Measurements from ENCODE around the gene NCBP1. TPM values are rescaled to one million over a fixed set of nuclear protein-coding genes. Genes with fewer than 3 reads are reported as not detected.
"Not testable (repeated sequence)": the region's sequence is repeated elsewhere in the genome, so short reads cannot be mapped to it uniquely, and the experiment has no call there.

The NCBP1 gene
- total RNA-seq, 1 experiment from 2014 or later: 263 TPM

GRCh38 chr9:97617939-97618416, 15.6 kb upstream of the NCBP1 start:
- no peaks in the 10 kb centered on the region for H3K9me3 ChIP-seq
- H3K4me3 ChIP-seq: no peak overlapping the region
- H3K27me3 ChIP-seq: no peaks in the 10 kb centered on the region
- peaks cover 14% of the 10 kb centered on the region for H3K36me3 ChIP-seq
- DNase-seq: no peak

- H3K9me3 ChIP-seq, H3K4me3 ChIP-seq, DNase-seq, H3K27me3 ChIP-seq: not testable (repeated sequence)
- peaks cover 15% of the 10 kb centered on the region for H3K36me3 ChIP-seq
Measured at GRCh38 chr9:97620063-97620462, 13.6 kb upstream of the NCBP1 start.

- peaks cover 30% of the 10 kb centered on the region for H3K36me3 ChIP-seq
- H3K9me3 ChIP-seq, DNase-seq, H3K27me3 ChIP-seq, H3K4me3 ChIP-seq: not testable (repeated sequence)
Measured at GRCh38 chr9:97622483-97622882, 11.1 kb upstream of the NCBP1 start.

- H3K9me3 ChIP-seq: no peaks in the 10 kb centered on the region
- H3K27me3 ChIP-seq: no peaks in the 10 kb centered on the region
- DNase-seq: no peak
- no peak overlapping the region for H3K4me3 ChIP-seq
- H3K36me3 ChIP-seq: peaks cover 30% of the 10 kb centered on the region
Measured at GRCh38 chr9:97623946-97624345, 9.7 kb upstream of the NCBP1 start.

- Histone ChIP-seq H3K36me3 (peaks cover 30% of the 10 kb centered on the region), H3K9me3 (no peaks in the 10 kb centered on the region), H3K27me3 (no peaks in the 10 kb centered on the region), H3K4me3 (no peak overlapping the region)
- no peak for DNase-seq
Measured at GRCh38 chr9:97625620-97626019, 8.0 kb upstream of the NCBP1 start.

- no peak for DNase-seq
- Histone ChIP-seq H3K9me3 (no peaks in the 10 kb centered on the region), H3K36me3 (peaks cover 32% of the 10 kb centered on the region), H3K27me3 (no peaks in the 10 kb centered on the region), H3K4me3 (no peak overlapping the region)
Measured at GRCh38 chr9:97627624-97628023, 6.0 kb upstream of the NCBP1 start.

- Histone ChIP-seq H3K36me3 (peaks cover 27% of the 10 kb centered on the region), H3K27me3 (no peaks in the 10 kb centered on the region), H3K9me3 (no peaks in the 10 kb centered on the region), H3K4me3 (no peak overlapping the region)
- DNase-seq: no peak
Measured at GRCh38 chr9:97628668-97629067, 5.0 kb upstream of the NCBP1 start.

- no peak for DNase-seq
- Histone ChIP-seq H3K27me3 (no peaks in the 10 kb centered on the region), H3K4me3 (no peak overlapping the region), H3K36me3 (peaks cover 22% of the 10 kb centered on the region), H3K9me3 (no peaks in the 10 kb centered on the region)
Measured at GRCh38 chr9:97629156-97629555, 4.5 kb upstream of the NCBP1 start.

- Histone ChIP-seq H3K9me3 (no peaks in the 10 kb centered on the region), H3K36me3 (peaks cover 14% of the 10 kb centered on the region), H3K4me3 (no peak overlapping the region), H3K27me3 (no peaks in the 10 kb centered on the region)
- no peak for DNase-seq
Measured at GRCh38 chr9:97630591-97630990, 3.0 kb upstream of the NCBP1 start.

- Histone ChIP-seq H3K27me3 (no peaks in the 10 kb centered on the region), H3K9me3 (no peaks in the 10 kb centered on the region), H3K4me3 (peak overlapping the region; percentile 94), H3K36me3 (peaks cover 5% of the 10 kb centered on the region)
- peak; percentile 37 for DNase-seq
Measured at GRCh38 chr9:97632248-97632984, 1.2 kb upstream of the NCBP1 start.

- peaks cover 8% of the 10 kb centered on the region for H3K36me3 ChIP-seq
- no peaks in the 10 kb centered on the region for H3K27me3 ChIP-seq
- no peak for DNase-seq
- no peaks in the 10 kb centered on the region for H3K9me3 ChIP-seq
- peak overlapping the region; percentile 94 for H3K4me3 ChIP-seq
Measured at GRCh38 chr9:97633859-97634490, 354 bp downstream of the NCBP1 start.

GRCh38 chr9:97635026-97635425, 1.4 kb downstream of the NCBP1 start:
- peak overlapping the region; percentile 94 for H3K4me3 ChIP-seq

GRCh38 chr9:97636903-97637302, 3.3 kb downstream of the NCBP1 start:
- no peak overlapping the region for H3K4me3 ChIP-seq
- H3K9me3 ChIP-seq: no peaks in the 10 kb centered on the region

More at GRCh38 chr9:97635026-97635425, 1.4 kb downstream of the NCBP1 start:
- DNase-seq: no peak
- no peaks in the 10 kb centered on the region for H3K27me3 ChIP-seq
- no peaks in the 10 kb centered on the region for H3K9me3 ChIP-seq
- H3K36me3 ChIP-seq: peaks cover 16% of the 10 kb centered on the region

GRCh38 chr9:97638666-97639065, 5.0 kb downstream of the NCBP1 start:
- no peak for DNase-seq
- Histone ChIP-seq H3K36me3 (peaks cover 46% of the 10 kb centered on the region), H3K27me3 (no peaks in the 10 kb centered on the region), H3K4me3 (no peak overlapping the region), H3K9me3 (no peaks in the 10 kb centered on the region)

More at GRCh38 chr9:97636903-97637302, 3.3 kb downstream of the NCBP1 start:
- Histone ChIP-seq H3K36me3 (peaks cover 31% of the 10 kb centered on the region), H3K27me3 (no peaks in the 10 kb centered on the region)
- no peak for DNase-seq

- Histone ChIP-seq H3K4me3 (no peak overlapping the region), H3K9me3 (no peaks in the 10 kb centered on the region), H3K27me3 (no peaks in the 10 kb centered on the region), H3K36me3 (peaks cover 60% of the 10 kb centered on the region)
- DNase-seq: no peak
Measured at GRCh38 chr9:97640325-97640724, 6.7 kb downstream of the NCBP1 start.

- DNase-seq: no peak
- peaks cover 86% of the 10 kb centered on the region for H3K36me3 ChIP-seq
- no peaks in the 10 kb centered on the region for H3K27me3 ChIP-seq
- no peaks in the 10 kb centered on the region for H3K9me3 ChIP-seq
- H3K4me3 ChIP-seq: no peak overlapping the region
Measured at GRCh38 chr9:97645720-97646119, 12.1 kb downstream of the NCBP1 start.

- no peaks in the 10 kb centered on the region for H3K27me3 ChIP-seq
- no peak overlapping the region for H3K4me3 ChIP-seq
- H3K36me3 ChIP-seq: peaks cover 85% of the 10 kb centered on the region
- DNase-seq: no peak
- H3K9me3 ChIP-seq: no peaks in the 10 kb centered on the region
Measured at GRCh38 chr9:97647996-97648395, 14.4 kb downstream of the NCBP1 start.

- H3K4me3 ChIP-seq: no peak overlapping the region
- peaks cover 82% of the 10 kb centered on the region for H3K36me3 ChIP-seq
- no peaks in the 10 kb centered on the region for H3K27me3 ChIP-seq
- no peak for DNase-seq
- no peaks in the 10 kb centered on the region for H3K9me3 ChIP-seq
Measured at GRCh38 chr9:97651646-97652045, 18.0 kb downstream of the NCBP1 start.
